AG09309 (cell line): ENCODE results near the gene TBC1D22A.

Experiments
- DNase-seq: peaks from one replicate; pipeline ENCODE4 v3.0.0-alpha.2; 2010; ENCODE audit warnings: low read depth
- H3K4me3 ChIP-seq: 2 replicates; pipeline ENCODE4 v1.5.1; 2011; ENCODE audit warnings: mild to moderate bottlenecking, low read depth, low read length, moderate library complexity; ENCODE audit not compliant: control insufficient read depth
- CTCF ChIP-seq: IDR thresholded peaks from 2 replicates; pipeline ENCODE4 v1.5.1; 2011; ENCODE audit warnings: mild to moderate bottlenecking, low read depth, low read length, inconsistent platforms; ENCODE audit not compliant: insufficient read depth, control insufficient read depth; ENCODE audit errors: missing control alignments

TBC1D22A gene

GRCh38 chr22:47093720-47094119 lies 331.3 kb downstream of the TBC1D22A start:
- no peak overlapping the region for H3K4me3 ChIP-seq
- TF ChIP-seq CTCF = no peak
- DNase-seq = no peak

GRCh38 chr22:47094861-47095330 lies 332.4 kb downstream of the TBC1D22A start:
- no peak for TF ChIP-seq CTCF
- no peak for DNase-seq
- no peak overlapping the region for H3K4me3 ChIP-seq

- DNase-seq = no peak
- no peak overlapping the region for H3K4me3 ChIP-seq
- TF ChIP-seq CTCF = no peak
These were observed 333.1 kb downstream of the TBC1D22A start for GRCh38 chr22:47095395-47096122.

GRCh38 chr22:47098121-47098520 lies 335.7 kb downstream of the TBC1D22A start:
- no peak for TF ChIP-seq CTCF
- no peak for DNase-seq
- H3K4me3 ChIP-seq = no peak overlapping the region

GRCh38 chr22:47098554-47098953 lies 336.1 kb downstream of the TBC1D22A start:
- TF ChIP-seq CTCF = no peak
- no peak overlapping the region for H3K4me3 ChIP-seq
- DNase-seq = no peak

GRCh38 chr22:47100019-47100418 lies 337.6 kb downstream of the TBC1D22A start:
- TF ChIP-seq CTCF = no peak
- H3K4me3 ChIP-seq = no peak overlapping the region
- no peak for DNase-seq
